Activated T-cell treated with anti-CD3 and anti-CD28 coated beads, Interleukin-2, amount 50 U/mL, for 72 hours (primary cell): ENCODE results near the gene OSBPL8. TPM values are rescaled to one million over a fixed set of nuclear protein-coding genes. Genes with fewer than 3 reads are reported as not detected.
"Not testable (repeated sequence)": the region's sequence is repeated elsewhere in the genome, so short reads cannot be mapped to it uniquely, and the experiment has no call there.

Experiments used
- ATAC-seq, 2 donors: fragments of 150-1000 bp; cut with Tn5 transposase; replicated peaks in 1 of 2; 2 replicates each; pipeline ENCODE4 v1.10.0; 2021; ENCODE audit warnings: moderate library complexity in 2 of 2, mild to moderate bottlenecking in 1 of 2
- DNase-seq, 2 donors: peaks; one replicate each; pipeline ENCODE4 v3.0.0; 2021 to 2022; ENCODE audit warnings: mixed read lengths in 1 of 2
- H3K27ac Mint-ChIP-seq: one replicate; pipeline ENCODE4 v1.8.0; 2022; ENCODE audit warnings: mild to moderate bottlenecking, moderate library complexity, mixed read lengths
- H3K27me3 Mint-ChIP-seq: one replicate; pipeline ENCODE4 v1.8.0; 2022; ENCODE audit warnings: low read depth, mixed read lengths
- H3K36me3 Mint-ChIP-seq, 2 donors: one replicate each; pipeline ENCODE4 v1.8.0; 2022; ENCODE audit warnings: mixed read lengths in 2 of 2, mild to moderate bottlenecking in 1 of 2; ENCODE audit not compliant: insufficient read depth in 2 of 2
- H3K4me1 Mint-ChIP-seq: one replicate; pipeline ENCODE4 v1.8.0; 2022; ENCODE audit warnings: low read depth, mixed read lengths
- H3K4me3 Mint-ChIP-seq, 2 donors: one replicate each; pipeline ENCODE4 v1.8.0; 2022; ENCODE audit warnings: mild to moderate bottlenecking in 2 of 2, mixed read lengths in 2 of 2, moderate library complexity in 2 of 2
- H3K9me3 Mint-ChIP-seq, 2 donors: one replicate each; pipeline ENCODE4 v1.8.0; 2022; ENCODE audit warnings: mixed read lengths in 2 of 2
- total RNA-seq, 2 donors: library from RNA; stranded (reverse); gene quantifications; one replicate each; pipeline ENCODE4 v1.2.3, GENCODE V29; 2022

The OSBPL8 gene
- total RNA-seq, 2 donors from 2014 or later = 75.0 to 75.6 TPM

- Mint-ChIP-seq H3K4me1 (peaks cover 15% of the 10 kb centered on the region), H3K9me3 (no peaks in the 10 kb centered on the region), H3K27ac (no peak overlapping the region), H3K36me3 (no peaks in the 10 kb centered on the region), H3K4me3 (peak overlapping the region in 1 of 2 donors; percentile 1), H3K27me3 (peaks cover 9% of the 10 kb centered on the region)
- DNase-seq (no peak), ATAC-seq (no peak)
Measured at GRCh38 chr12:76341436-76342030, 218.0 kb downstream of the OSBPL8 start.

GRCh38 chr12:76340680-76341435, 218.7 kb downstream of the OSBPL8 start:
- Mint-ChIP-seq H3K4me3 (no peak overlapping the region), H3K27me3 (peaks cover 9% of the 10 kb centered on the region), H3K9me3 (no peaks in the 10 kb centered on the region), H3K27ac (no peak overlapping the region), H3K36me3 (no peaks in the 10 kb centered on the region), H3K4me1 (peaks cover 11% of the 10 kb centered on the region)
- DNase-seq = no peak
- no peak for ATAC-seq

- Mint-ChIP-seq H3K36me3 (no peaks in the 10 kb centered on the region), H3K9me3 (no peaks in the 10 kb centered on the region), H3K4me1 (peaks cover 11% of the 10 kb centered on the region), H3K27ac (no peak overlapping the region), H3K4me3 (no peak overlapping the region), H3K27me3 (peaks cover 26% of the 10 kb centered on the region)
- no peak for ATAC-seq
- no peak for DNase-seq
Measured at GRCh38 chr12:76337583-76337982, 222.0 kb downstream of the OSBPL8 start.

DNA sequence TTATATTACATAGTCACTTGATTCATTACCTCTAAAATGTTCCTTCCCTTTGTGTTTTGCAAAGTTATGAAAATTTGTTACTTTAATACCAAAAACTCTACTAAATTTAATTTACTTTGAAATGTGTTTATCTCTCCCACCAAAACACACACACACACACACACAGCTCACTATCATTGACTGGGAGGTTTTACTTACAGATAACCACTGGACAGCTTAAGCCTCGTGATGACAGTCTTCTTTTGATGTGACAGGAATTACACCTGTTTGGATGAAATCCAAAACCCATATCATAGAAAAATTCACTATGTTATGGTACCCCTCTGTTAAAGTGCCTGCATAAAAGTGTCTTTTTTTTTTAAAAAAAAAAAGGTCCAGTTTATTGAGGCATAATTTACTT, 227.0 kb downstream of the OSBPL8 start:
- Mint-ChIP-seq H3K36me3 (no peaks in the 10 kb centered on the region), H3K9me3 (no peaks in the 10 kb centered on the region), H3K4me3 (no peak overlapping the region), H3K4me1 (no peaks in the 10 kb centered on the region), H3K27ac (no peak overlapping the region), H3K27me3 (peaks cover 42% of the 10 kb centered on the region)
- no peak for ATAC-seq
- no peak for DNase-seq

GRCh38 chr12:76329606-76330005, 230.0 kb downstream of the OSBPL8 start:
- no peak for ATAC-seq

DNA sequence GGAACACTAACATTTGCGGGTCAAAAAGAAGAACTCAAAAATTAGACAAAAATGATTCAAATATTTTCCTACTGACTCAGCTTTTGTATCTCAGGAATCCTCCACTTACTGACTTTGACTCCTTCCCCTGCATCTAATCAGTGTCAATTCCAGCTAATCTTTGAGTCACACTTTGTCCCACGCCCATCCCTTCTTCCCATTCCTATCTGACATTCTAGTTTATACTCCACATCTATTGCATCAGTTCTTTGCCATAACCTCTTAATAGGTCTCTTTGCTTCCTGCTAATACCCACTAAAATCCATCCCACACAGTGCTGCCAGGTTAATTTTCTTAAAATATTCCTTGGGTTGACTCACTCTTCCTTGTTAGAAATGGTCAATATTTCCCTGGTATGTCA, 230.4 kb downstream of the OSBPL8 start:
- Mint-ChIP-seq H3K9me3 (no peaks in the 10 kb centered on the region), H3K36me3 (no peaks in the 10 kb centered on the region), H3K27ac (no peak overlapping the region), H3K4me1 (no peaks in the 10 kb centered on the region), H3K27me3 (peaks cover 31% of the 10 kb centered on the region), H3K4me3 (no peak overlapping the region)
- no peak for ATAC-seq
- no peak for DNase-seq

More at GRCh38 chr12:76329606-76330005, 230.0 kb downstream of the OSBPL8 start:
- Mint-ChIP-seq H3K36me3 (no peaks in the 10 kb centered on the region), H3K4me1 (no peaks in the 10 kb centered on the region), H3K9me3 (no peaks in the 10 kb centered on the region), H3K27ac (no peak overlapping the region), H3K4me3 (no peak overlapping the region), H3K27me3 (peaks cover 32% of the 10 kb centered on the region)
- no peak for DNase-seq

DNA sequence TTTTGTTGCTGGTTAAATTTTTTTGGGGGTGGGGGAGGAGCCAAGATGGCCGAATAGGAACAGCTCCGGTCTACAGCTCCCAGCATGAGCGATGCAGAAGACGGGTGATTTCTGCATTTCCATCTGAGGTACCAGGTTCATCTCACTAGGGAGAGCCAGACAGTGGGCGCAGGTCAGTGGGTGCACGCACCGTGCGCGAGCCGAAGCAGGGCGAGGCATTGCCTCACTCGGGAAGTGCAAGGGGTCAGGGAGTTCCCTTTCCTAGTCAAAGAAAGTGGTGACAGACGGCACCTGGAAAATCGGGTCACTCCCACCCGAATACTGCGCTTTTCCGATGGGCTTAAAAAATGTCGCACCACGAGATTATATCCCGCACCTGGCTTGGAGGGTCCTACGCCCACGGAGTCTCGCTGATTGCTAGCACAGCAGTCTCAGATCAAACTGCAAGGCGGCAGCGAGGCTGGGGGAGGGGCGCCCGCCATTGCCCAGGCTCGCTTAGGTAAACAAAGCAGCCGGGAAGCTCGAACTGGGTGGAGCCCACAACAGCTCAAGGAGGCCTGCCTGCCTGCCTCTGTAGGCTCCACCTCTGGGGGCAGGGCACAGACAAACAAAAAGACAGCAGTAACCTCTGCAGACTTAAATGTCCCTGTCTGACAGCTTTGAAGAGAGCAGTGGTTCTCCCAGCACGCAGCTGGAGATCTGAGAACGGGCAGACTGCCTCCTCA, 239.8 kb downstream of the OSBPL8 start:
- not testable (repeated sequence) for H3K4me3 Mint-ChIP-seq, DNase-seq, H3K27ac Mint-ChIP-seq, H3K9me3 Mint-ChIP-seq, ATAC-seq, H3K36me3 Mint-ChIP-seq, H3K4me1 Mint-ChIP-seq
- H3K27me3 Mint-ChIP-seq = peaks cover 46% of the 10 kb centered on the region

DNA sequence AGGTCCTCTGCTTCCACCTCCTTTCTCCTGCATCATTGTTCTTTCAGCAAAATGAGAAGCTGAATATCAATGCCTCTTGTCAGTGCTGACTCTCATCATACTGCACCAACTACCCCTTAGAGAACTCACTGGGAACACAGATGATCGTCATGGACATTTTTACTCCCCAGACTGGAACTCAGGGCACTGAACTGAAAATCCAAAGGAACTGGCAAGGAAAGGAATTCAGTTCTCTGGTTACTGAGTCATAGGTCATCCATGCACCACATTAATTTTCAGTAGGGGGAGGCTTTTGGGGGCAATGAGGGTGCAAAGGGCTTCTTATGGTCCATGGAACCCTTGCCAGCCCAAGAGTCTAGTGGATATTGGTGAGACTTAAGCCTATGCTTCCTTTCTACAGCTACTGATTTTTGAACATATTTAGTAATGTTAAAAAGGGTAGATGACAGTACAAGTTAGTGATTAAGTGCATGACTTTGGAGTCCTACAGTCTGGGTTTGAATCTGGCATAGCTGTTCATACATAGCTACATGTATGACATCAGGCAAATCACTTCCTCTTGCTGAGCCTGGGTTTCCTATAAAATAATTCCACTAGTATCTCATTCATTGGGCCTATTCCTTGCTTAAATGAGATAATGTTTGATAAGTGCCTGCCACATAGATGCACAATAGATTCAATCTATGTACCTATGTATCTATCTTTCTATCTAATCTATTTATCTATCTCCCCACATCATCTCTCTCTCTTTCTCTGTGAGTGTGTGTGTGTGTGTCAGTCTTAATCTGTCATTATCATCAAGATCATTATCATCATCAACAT, 240.6 kb downstream of the OSBPL8 start:
- H3K4me3 Mint-ChIP-seq = no peak overlapping the region
- ATAC-seq (no peak), DNase-seq (no peak)
- H3K9me3 Mint-ChIP-seq = peaks cover 0 to 3% of the 10 kb centered on the region in 2 donors
- no peaks in the 10 kb centered on the region for H3K36me3 Mint-ChIP-seq
- H3K27ac Mint-ChIP-seq = no peak overlapping the region
- peaks cover 54% of the 10 kb centered on the region for H3K27me3 Mint-ChIP-seq
- no peaks in the 10 kb centered on the region for H3K4me1 Mint-ChIP-seq

DNA sequence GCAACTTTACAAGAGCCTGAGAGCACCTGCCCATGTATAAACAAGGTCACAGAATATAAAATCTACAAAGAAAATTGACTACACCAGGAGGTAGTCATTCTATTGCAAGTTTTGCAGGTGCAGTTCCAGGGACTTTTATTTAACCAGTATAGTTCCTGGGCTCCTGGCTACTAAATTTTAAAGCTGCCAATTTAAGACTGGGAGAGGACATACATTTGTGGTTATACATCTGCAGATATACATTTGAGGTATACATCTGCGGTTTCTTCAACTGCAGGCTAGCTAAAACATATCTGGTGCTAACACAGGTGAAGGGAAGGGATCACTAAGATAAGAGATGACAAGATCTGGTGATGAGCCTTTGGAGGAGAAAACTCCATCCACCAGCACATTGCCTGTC, 241.6 kb downstream of the OSBPL8 start:
- H3K9me3 Mint-ChIP-seq = peaks cover 0 to 3% of the 10 kb centered on the region in 2 donors
- peaks cover 51% of the 10 kb centered on the region for H3K27me3 Mint-ChIP-seq
- no peak overlapping the region for H3K4me3 Mint-ChIP-seq
- no peak for DNase-seq
- no peaks in the 10 kb centered on the region for H3K36me3 Mint-ChIP-seq
- no peaks in the 10 kb centered on the region for H3K4me1 Mint-ChIP-seq
- no peak overlapping the region for H3K27ac Mint-ChIP-seq
- ATAC-seq = no peak

- H3K9me3 Mint-ChIP-seq = peaks cover 0 to 1% of the 10 kb centered on the region in 2 donors
- H3K27ac Mint-ChIP-seq = no peak overlapping the region
- DNase-seq (no peak), ATAC-seq (no peak)
- peaks cover 56% of the 10 kb centered on the region for H3K27me3 Mint-ChIP-seq
- H3K4me1 Mint-ChIP-seq = no peaks in the 10 kb centered on the region
- no peaks in the 10 kb centered on the region for H3K36me3 Mint-ChIP-seq
- no peak overlapping the region for H3K4me3 Mint-ChIP-seq
Measured at GRCh38 chr12:76316468-76316867, 243.1 kb downstream of the OSBPL8 start.

- no peaks in the 10 kb centered on the region for H3K36me3 Mint-ChIP-seq
- no peaks in the 10 kb centered on the region for H3K9me3 Mint-ChIP-seq
- no peak for ATAC-seq
- DNase-seq = no peak
- peaks cover 58% of the 10 kb centered on the region for H3K27me3 Mint-ChIP-seq
- H3K4me3 Mint-ChIP-seq = no peak overlapping the region
- no peak overlapping the region for H3K27ac Mint-ChIP-seq
- H3K4me1 Mint-ChIP-seq = no peaks in the 10 kb centered on the region
Measured at GRCh38 chr12:76313299-76313698, 246.3 kb downstream of the OSBPL8 start.

- peaks cover 53% of the 10 kb centered on the region for H3K27me3 Mint-ChIP-seq
- H3K4me3 Mint-ChIP-seq = no peak overlapping the region
- DNase-seq (no peak), ATAC-seq (no peak)
- no peaks in the 10 kb centered on the region for H3K4me1 Mint-ChIP-seq
- H3K36me3 Mint-ChIP-seq = no peaks in the 10 kb centered on the region
- no peaks in the 10 kb centered on the region for H3K9me3 Mint-ChIP-seq
- H3K27ac Mint-ChIP-seq = no peak overlapping the region
Measured at GRCh38 chr12:76312315-76312714, 247.3 kb downstream of the OSBPL8 start.

- Mint-ChIP-seq H3K36me3 (no peaks in the 10 kb centered on the region), H3K9me3 (no peaks in the 10 kb centered on the region), H3K4me1 (no peaks in the 10 kb centered on the region), H3K27ac (no peak overlapping the region), H3K27me3 (peaks cover 59% of the 10 kb centered on the region), H3K4me3 (no peak overlapping the region)
- ATAC-seq (no peak), DNase-seq (no peak)
Measured at GRCh38 chr12:76311796-76312195, 247.8 kb downstream of the OSBPL8 start.
